Measurements from ENCODE around the gene FARS2. TPM values are rescaled to one million over a fixed set of nuclear protein-coding genes. Genes with fewer than 3 reads are reported as not detected.

The FARS2 gene
- total and polyA plus RNA-seq, 10 donors = 9.0 to 27.4 (median 19.8) TPM

DNA sequence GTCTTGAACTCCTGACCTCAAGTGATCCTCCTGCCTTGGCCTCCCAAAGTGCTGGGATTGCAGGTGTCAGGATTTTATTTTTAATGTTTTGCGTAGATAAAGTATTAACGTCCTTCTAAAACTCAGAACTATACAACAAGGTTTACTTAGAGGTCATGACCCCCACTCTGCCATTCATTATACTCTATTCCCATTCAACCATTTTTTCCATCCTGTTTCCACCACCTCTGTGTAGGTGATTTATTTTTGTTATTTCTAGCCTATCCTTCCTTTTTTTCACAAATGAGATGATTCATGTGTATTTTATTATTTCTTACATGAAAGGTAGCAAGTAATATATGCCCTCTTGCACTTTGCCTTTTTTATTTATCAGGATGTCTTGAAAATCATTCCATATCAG lies 138.1 kb downstream of the FARS2 start:
- H3K9me3 ChIP-seq = peaks cover 0 to 10% (median 6%) of the 10 kb centered on the region in 8 donors
- no peak overlapping the region for H3K4me3 ChIP-seq
- intact Hi-C loops (cut with DNase I; ENCODE audit: low total_unique reads) = loop anchor here (5.0 kb wide), 1 partner anchor 257 kb away; no protein-coding TSS in a partner anchor
- no peak for DNase-seq
- H3K36me3 ChIP-seq = no peaks in the 10 kb centered on the region
- no peaks in the 10 kb centered on the region for H3K27me3 ChIP-seq (replicated peaks in 1 of 7)
- TF ChIP-seq POLR2A (IDR thresholded peaks at IDR 0.05) (no peak), POLR2AphosphoS5 (IDR thresholded peaks at IDR 0.05) (no peak)
- TF ChIP-seq, protein P1, sequence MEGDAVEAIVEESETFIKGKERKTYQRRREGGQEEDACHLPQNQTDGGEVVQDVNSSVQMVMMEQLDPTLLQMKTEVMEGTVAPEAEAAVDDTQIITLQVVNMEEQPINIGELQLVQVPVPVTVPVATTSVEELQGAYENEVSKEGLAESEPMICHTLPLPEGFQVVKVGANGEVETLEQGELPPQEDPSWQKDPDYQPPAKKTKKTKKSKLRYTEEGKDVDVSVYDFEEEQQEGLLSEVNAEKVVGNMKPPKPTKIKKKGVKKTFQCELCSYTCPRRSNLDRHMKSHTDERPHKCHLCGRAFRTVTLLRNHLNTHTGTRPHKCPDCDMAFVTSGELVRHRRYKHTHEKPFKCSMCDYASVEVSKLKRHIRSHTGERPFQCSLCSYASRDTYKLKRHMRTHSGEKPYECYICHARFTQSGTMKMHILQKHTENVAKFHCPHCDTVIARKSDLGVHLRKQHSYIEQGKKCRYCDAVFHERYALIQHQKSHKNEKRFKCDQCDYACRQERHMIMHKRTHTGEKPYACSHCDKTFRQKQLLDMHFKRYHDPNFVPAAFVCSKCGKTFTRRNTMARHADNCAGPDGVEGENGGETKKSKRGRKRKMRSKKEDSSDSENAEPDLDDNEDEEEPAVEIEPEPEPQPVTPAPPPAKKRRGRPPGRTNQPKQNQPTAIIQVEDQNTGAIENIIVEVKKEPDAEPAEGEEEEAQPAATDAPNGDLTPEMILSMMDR (IDR thresholded peaks at IDR 0.05 in 8 of 11, conservative IDR thresholded peaks at IDR 0.05 in 3 of 11) = no peak
- H3K27ac ChIP-seq = no peak overlapping the region
- 88 to 91% (median 89%) methylated on average over 2 of the region's 2 CpGs for WGBS, 5 donors
- no peaks in the 10 kb centered on the region for H3K4me1 ChIP-seq

DNA sequence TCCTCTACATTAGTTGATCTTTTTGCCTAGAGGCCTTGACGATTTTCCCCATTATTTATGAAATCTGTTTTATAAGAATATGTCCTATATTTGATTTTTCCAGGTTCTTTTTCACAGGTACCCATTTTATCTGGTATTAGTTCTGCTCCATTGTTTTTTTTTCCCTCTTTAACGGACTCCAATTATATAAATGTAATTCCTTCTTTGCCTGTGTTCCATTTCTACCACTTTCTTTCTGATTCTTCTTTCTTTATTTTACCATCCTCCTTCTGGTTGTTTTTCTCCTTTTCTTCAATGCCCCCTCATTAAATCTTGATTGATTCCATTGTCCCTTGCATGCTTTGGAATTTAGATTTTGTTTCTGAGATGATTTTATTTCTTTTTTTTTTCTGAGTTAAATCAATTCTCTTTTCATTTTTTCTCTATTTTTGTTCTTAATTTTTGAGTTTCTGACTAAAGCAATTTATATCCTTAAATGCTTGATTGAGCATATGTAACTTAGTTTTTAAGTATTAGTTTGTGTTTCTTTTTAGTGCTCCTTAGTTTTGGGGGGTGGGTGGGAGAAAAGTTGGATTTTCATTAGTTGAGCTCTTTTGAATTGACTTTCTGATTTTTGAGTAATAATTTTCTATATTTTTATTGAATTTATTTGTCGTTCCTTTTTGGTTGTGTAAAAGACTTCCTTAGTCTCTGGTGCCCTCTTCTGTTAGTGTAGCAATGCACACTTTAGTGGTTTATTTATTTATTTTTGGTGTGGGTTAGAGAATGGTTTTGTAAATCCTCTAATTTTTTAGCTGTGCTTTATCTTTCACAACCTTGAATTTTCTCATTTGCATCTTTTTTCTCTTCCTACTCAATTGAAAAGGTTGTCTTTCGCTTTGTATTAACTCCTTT lies 140.8 kb downstream of the FARS2 start:
- no peak for DNase-seq
- intact Hi-C loops (cut with DNase I; ENCODE audit: low total_unique reads) = no loop called here

DNA sequence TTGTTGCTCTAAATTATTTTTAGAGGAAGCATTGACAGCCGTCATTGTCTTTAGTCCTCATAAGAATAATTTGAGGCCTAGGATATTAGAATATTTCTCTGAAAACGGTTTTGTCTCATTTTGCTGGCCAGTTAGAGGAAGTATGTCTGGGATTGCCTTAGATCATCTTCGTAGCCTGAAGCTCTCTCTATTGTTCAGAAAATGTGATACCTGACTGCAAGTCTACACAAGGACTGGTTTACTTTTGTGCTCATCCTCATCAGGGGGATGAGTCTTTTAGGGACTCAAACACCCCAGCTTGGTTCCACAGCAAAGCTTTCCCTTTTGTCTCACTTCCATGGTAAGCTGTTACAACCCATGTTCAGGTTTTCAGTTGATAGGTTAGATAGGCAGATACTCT lies 141.8 kb downstream of the FARS2 start:
- Histone ChIP-seq H3K9me3 (peaks cover 0 to 10% (median 6%) of the 10 kb centered on the region in 8 donors), H3K27me3 (replicated peaks in 1 of 7) (no peaks in the 10 kb centered on the region), H3K4me3 (no peak overlapping the region), H3K4me1 (no peaks in the 10 kb centered on the region), H3K36me3 (peaks cover 0 to 18% (median 0%) of the 10 kb centered on the region in 6 donors), H3K27ac (no peak overlapping the region)
- no peak for DNase-seq
- intact Hi-C loops (cut with DNase I; ENCODE audit: low total_unique reads) = no loop called here
- WGBS, 5 donors = 68 to 80% (median 72%) methylated on average over 3 of the region's 3 CpGs
- no peak for TF ChIP-seq POLR2AphosphoS5 (IDR thresholded peaks at IDR 0.05)
- TF ChIP-seq POLR2A (IDR thresholded peaks at IDR 0.05) = no peak
- TF ChIP-seq, protein P1 (IDR thresholded peaks at IDR 0.05 in 8 of 11, conservative IDR thresholded peaks at IDR 0.05 in 3 of 11) = no peak

More for the DNA sequence above, 140.8 kb downstream of the FARS2 start:
- H3K27ac ChIP-seq = no peak overlapping the region
- TF ChIP-seq POLR2A (IDR thresholded peaks at IDR 0.05) = no peak
- TF ChIP-seq, protein P1 (IDR thresholded peaks at IDR 0.05 in 8 of 11, conservative IDR thresholded peaks at IDR 0.05 in 3 of 11) = peak in 3 of 11 experiments; percentile 12 to 32 (median 29)
- H3K36me3 ChIP-seq = peaks cover 0 to 15% (median 0%) of the 10 kb centered on the region in 6 donors
- no peaks in the 10 kb centered on the region for H3K27me3 ChIP-seq (replicated peaks in 1 of 7)
- H3K4me3 ChIP-seq = no peak overlapping the region
- H3K9me3 ChIP-seq = peaks cover 0 to 10% (median 6%) of the 10 kb centered on the region in 8 donors
- 80 to 92% (median 87%) methylated on average over 4 of the region's 4 CpGs for WGBS, 5 donors
- no peaks in the 10 kb centered on the region for H3K4me1 ChIP-seq

DNA sequence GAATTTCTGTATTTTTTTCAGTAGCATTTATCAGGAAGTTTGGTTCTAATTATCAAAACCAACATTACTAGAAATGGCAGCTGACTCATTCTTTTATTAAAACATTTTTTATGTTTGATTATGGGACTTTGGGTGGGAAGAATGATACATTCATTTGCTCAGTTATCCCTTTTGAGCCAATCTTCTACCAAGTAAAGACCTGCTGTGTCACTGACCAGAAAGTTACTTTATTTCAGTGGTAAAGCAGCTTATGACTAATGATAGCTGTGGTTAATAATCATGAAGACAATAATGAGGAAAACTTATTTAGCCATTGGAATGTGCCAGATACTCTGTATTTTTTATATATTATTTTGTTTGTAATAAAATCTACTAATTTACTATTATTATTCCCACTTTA lies 142.3 kb downstream of the FARS2 start:
- TF ChIP-seq POLR2A (IDR thresholded peaks at IDR 0.05) (no peak), POLR2AphosphoS5 (IDR thresholded peaks at IDR 0.05) (no peak)
- TF ChIP-seq, protein P1 (IDR thresholded peaks at IDR 0.05 in 8 of 11, conservative IDR thresholded peaks at IDR 0.05 in 3 of 11) = no peak
- H3K27ac ChIP-seq = no peak overlapping the region
- no peaks in the 10 kb centered on the region for H3K4me1 ChIP-seq
- intact Hi-C loops (cut with DNase I; ENCODE audit: low total_unique reads) = no loop called here
- no peaks in the 10 kb centered on the region for H3K27me3 ChIP-seq (replicated peaks in 1 of 7)
- H3K4me3 ChIP-seq = no peak overlapping the region
- peaks cover 0 to 23% (median 0%) of the 10 kb centered on the region in 6 donors for H3K36me3 ChIP-seq
- peaks cover 0 to 10% (median 6%) of the 10 kb centered on the region in 8 donors for H3K9me3 ChIP-seq
- no peak for DNase-seq

Data from spleen (tissue), 11 donors.